Embryonic facial prominence (tissue), 1 donor: Measurements from ENCODE around the gene ASXL2.
"Not testable (repeated sequence)": the region's sequence is repeated elsewhere in the genome, so short reads cannot be mapped to it uniquely, and the experiment has no call there.

Source experiments
- DNase-seq: peaks from one replicate; pipeline ENCODE4 v3.0.0-alpha.2; 2016; ENCODE audit errors: extremely low spot score

Gene ASXL2

GRCh38 chr2:25833566-25833965, 44.7 kb downstream of the ASXL2 start:
- DNase-seq: no peak

- no peak for DNase-seq
These were observed 45.4 kb downstream of the ASXL2 start for GRCh38 chr2:25832897-25833296.

GRCh38 chr2:25831746-25832449, 46.4 kb downstream of the ASXL2 start:
- no peak for DNase-seq

- DNase-seq: no peak
These were observed 48.5 kb downstream of the ASXL2 start for GRCh38 chr2:25829828-25830227.

GRCh38 chr2:25829377-25829704, 48.9 kb downstream of the ASXL2 start:
- DNase-seq: no peak

- DNase-seq: not testable (repeated sequence)
These were observed 49.5 kb downstream of the ASXL2 start for GRCh38 chr2:25828532-25829376.

- DNase-seq: no peak
These were observed 53.0 kb downstream of the ASXL2 start for GRCh38 chr2:25825238-25825637.

GRCh38 chr2:25824718-25825117, 53.6 kb downstream of the ASXL2 start:
- DNase-seq: no peak

GRCh38 chr2:25824216-25824615, 54.1 kb downstream of the ASXL2 start:
- DNase-seq: no peak

GRCh38 chr2:25822190-25823117, 55.8 kb downstream of the ASXL2 start:
- no peak for DNase-seq

- no peak for DNase-seq
These were observed 56.8 kb downstream of the ASXL2 start for GRCh38 chr2:25821225-25822056.

- no peak for DNase-seq
These were observed 58.7 kb downstream of the ASXL2 start for GRCh38 chr2:25819597-25820039.

GRCh38 chr2:25817630-25818029, 60.7 kb downstream of the ASXL2 start:
- no peak for DNase-seq

- DNase-seq: no peak
These were observed 61.3 kb downstream of the ASXL2 start for GRCh38 chr2:25817006-25817405.

- DNase-seq: no peak
These were observed 62.0 kb downstream of the ASXL2 start for GRCh38 chr2:25816249-25816648.

- no peak for DNase-seq
These were observed 63.6 kb downstream of the ASXL2 start for GRCh38 chr2:25814681-25815080.

- no peak for DNase-seq
These were observed 67.9 kb downstream of the ASXL2 start for GRCh38 chr2:25810428-25810827.

GRCh38 chr2:25809646-25810045, 68.6 kb downstream of the ASXL2 start:
- DNase-seq: no peak

GRCh38 chr2:25808006-25808383, 70.3 kb downstream of the ASXL2 start:
- no peak for DNase-seq

GRCh38 chr2:25806941-25807340, 71.3 kb downstream of the ASXL2 start:
- no peak for DNase-seq

- DNase-seq: no peak
These were observed 72.3 kb downstream of the ASXL2 start for GRCh38 chr2:25805987-25806386.
